MM.1S (cell line): ENCODE data around the gene ANO2.

ENCODE experiments used
- CTCF ChIP-seq: fragments of 300-600 bp; sonication (generic); IDR thresholded peaks from 2 replicates; pipeline ENCODE4 v1.5.1; 2016; ENCODE audit warnings: antibody characterized with exemption, low read length, mixed read lengths
- EZH2 ChIP-seq: fragments of 300-600 bp; sonication (generic); optimal IDR thresholded peaks from 2 replicates; pipeline ENCODE3; 2017; ENCODE audit warnings: low read depth, mild to moderate bottlenecking, antibody characterized with exemption, low read length, mixed read lengths
- EZH2phosphoT487 ChIP-seq: fragments of 300-600 bp; sonication (generic); IDR thresholded peaks from 2 replicates; pipeline ENCODE4 v1.6.1; 2018; ENCODE audit warnings: antibody characterized with exemption, low read length

DNA sequence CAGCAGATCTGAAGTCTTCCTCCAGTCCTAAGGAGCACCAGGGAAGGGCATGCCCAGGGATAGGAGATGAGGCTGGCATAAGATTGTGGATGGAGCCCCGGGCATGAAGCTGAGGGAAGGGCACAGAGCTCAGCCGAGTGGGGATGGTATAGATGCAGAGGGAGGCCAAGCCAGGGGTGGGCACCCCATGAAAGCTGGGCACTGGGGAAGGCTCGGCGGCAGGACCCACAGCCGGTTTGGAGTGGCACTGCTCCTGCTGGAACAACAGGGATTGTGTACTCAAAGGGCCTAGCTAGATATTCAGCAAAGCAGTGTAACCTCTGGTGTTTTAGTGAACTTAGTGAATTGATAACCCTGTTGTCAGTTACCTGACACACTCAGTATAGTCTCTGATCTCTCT is 396.0 kb downstream of the ANO2 start:
- no peak for TF ChIP-seq CTCF
- no peak for TF ChIP-seq EZH2
- TF ChIP-seq EZH2phosphoT487 = no peak
